Measurements from ENCODE around the gene CEP95.

GRCh38 chr17:64496348-64496785 lies 10.4 kb upstream of the CEP95 start:
- TF ChIP-seq, protein P1, sequence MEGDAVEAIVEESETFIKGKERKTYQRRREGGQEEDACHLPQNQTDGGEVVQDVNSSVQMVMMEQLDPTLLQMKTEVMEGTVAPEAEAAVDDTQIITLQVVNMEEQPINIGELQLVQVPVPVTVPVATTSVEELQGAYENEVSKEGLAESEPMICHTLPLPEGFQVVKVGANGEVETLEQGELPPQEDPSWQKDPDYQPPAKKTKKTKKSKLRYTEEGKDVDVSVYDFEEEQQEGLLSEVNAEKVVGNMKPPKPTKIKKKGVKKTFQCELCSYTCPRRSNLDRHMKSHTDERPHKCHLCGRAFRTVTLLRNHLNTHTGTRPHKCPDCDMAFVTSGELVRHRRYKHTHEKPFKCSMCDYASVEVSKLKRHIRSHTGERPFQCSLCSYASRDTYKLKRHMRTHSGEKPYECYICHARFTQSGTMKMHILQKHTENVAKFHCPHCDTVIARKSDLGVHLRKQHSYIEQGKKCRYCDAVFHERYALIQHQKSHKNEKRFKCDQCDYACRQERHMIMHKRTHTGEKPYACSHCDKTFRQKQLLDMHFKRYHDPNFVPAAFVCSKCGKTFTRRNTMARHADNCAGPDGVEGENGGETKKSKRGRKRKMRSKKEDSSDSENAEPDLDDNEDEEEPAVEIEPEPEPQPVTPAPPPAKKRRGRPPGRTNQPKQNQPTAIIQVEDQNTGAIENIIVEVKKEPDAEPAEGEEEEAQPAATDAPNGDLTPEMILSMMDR (IDR thresholded peaks at IDR 0.05), result no peak
- TF ChIP-seq POLR2A (IDR thresholded peaks at IDR 0.05), result no peak
